Measurements from ENCODE around the gene KRTAP4-12.
"Not testable (repeated sequence)": the region's sequence is repeated elsewhere in the genome, so short reads cannot be mapped to it uniquely, and the experiment has no call there.

The KRTAP4-12 gene

GRCh38 chr17:41083427-41083826, 40.6 kb downstream of the KRTAP4-12 start:
- H3K4me1 Mint-ChIP-seq (ENCODE audit: low read depth); H3K36me3 Mint-ChIP-seq; H3K27ac Mint-ChIP-seq; H3K9me3 Mint-ChIP-seq (ENCODE audit: low read depth); H3K4me3 Mint-ChIP-seq; H3K27me3 Mint-ChIP-seq: not testable (repeated sequence)

- no peaks in the 10 kb centered on the region for H3K36me3 Mint-ChIP-seq
- H3K27me3 Mint-ChIP-seq = peaks cover 8% of the 10 kb centered on the region
- no peak overlapping the region for H3K4me3 Mint-ChIP-seq
- no peaks in the 10 kb centered on the region for H3K4me1 Mint-ChIP-seq (ENCODE audit: low read depth)
- no peak overlapping the region for H3K27ac Mint-ChIP-seq
- peaks cover 5% of the 10 kb centered on the region for H3K9me3 Mint-ChIP-seq (ENCODE audit: low read depth)
Measured at GRCh38 chr17:41082626-41083025, 41.4 kb downstream of the KRTAP4-12 start.

- Mint-ChIP-seq H3K36me3 (no peaks in the 10 kb centered on the region), H3K27me3 (peaks cover 17% of the 10 kb centered on the region), H3K4me3 (no peak overlapping the region), H3K4me1 (ENCODE audit: low read depth) (no peaks in the 10 kb centered on the region), H3K27ac (no peak overlapping the region), H3K9me3 (ENCODE audit: low read depth) (no peaks in the 10 kb centered on the region)
Measured at GRCh38 chr17:41076788-41077187, 47.2 kb downstream of the KRTAP4-12 start.

- Mint-ChIP-seq H3K4me1 (ENCODE audit: low read depth) (no peaks in the 10 kb centered on the region), H3K27ac (no peak overlapping the region), H3K9me3 (ENCODE audit: low read depth) (no peaks in the 10 kb centered on the region), H3K4me3 (no peak overlapping the region), H3K36me3 (no peaks in the 10 kb centered on the region), H3K27me3 (peaks cover 12% of the 10 kb centered on the region)
Measured at GRCh38 chr17:41073676-41074075, 50.3 kb downstream of the KRTAP4-12 start.

All from activated naive CD8-positive, alpha-beta T cell (primary cell).